Esophagus (tissue), 2 donors: ENCODE results near the gene DEFB124. TPM values are rescaled to one million over a fixed set of nuclear protein-coding genes. Genes with fewer than 3 reads are reported as not detected.
A peak's percentile ranks its signal among the peaks of the same experiment; 100 is the strongest.

ENCODE experiments used
- H3K27ac ChIP-seq, 2 donors: one replicate each; pipeline ENCODE4 v1.5.1; 2013; ENCODE audit warnings: low read depth in 2 of 2, mild to moderate bottlenecking in 2 of 2, inconsistent platforms in 1 of 2, low read length in 1 of 2, moderate library complexity in 1 of 2
- H3K27me3 ChIP-seq, 2 donors: one replicate each; pipeline ENCODE4 v1.6.1; 2013; ENCODE audit warnings: low read length in 2 of 2, control low read depth in 1 of 2, mild to moderate bottlenecking in 1 of 2; ENCODE audit not compliant: insufficient read depth in 2 of 2, control insufficient read depth in 1 of 2
- H3K36me3 ChIP-seq, 2 donors: one replicate each; pipeline ENCODE4 v1.6.1; 2013; ENCODE audit warnings: low read length in 1 of 2; ENCODE audit not compliant: control insufficient read depth in 2 of 2, insufficient read depth in 2 of 2
- H3K4me1 ChIP-seq, 2 donors: one replicate each; pipeline ENCODE4 v1.6.1; 2013; ENCODE audit warnings: low read length in 1 of 2; ENCODE audit not compliant: control insufficient read depth in 2 of 2, insufficient read depth in 2 of 2
- H3K4me3 ChIP-seq, 2 donors: one replicate each; pipeline ENCODE4 v1.5.1; 2013; ENCODE audit warnings: low read length in 2 of 2, mild to moderate bottlenecking in 2 of 2, low read depth in 1 of 2, moderate library complexity in 1 of 2
- H3K9me3 ChIP-seq, 2 donors: one replicate each; pipeline ENCODE4 v1.6.1; 2013; ENCODE audit warnings: mild to moderate bottlenecking in 2 of 2, low read depth in 1 of 2, low read length in 1 of 2, moderate library complexity in 1 of 2; ENCODE audit not compliant: control insufficient read depth in 2 of 2, insufficient read depth in 1 of 2
- WGBS, 2 donors: extraction: QIAGEN DNeasy Blood & Tissue Kit; methylation state at CpG; one replicate each; pipeline ENCODE4 v1.1.7; 2013; 5-methylcytosine and 5-hydroxymethylcytosine counted together
- polyA plus RNA-seq, 2 donors: library from polyadenylated mRNA; stranded (reverse); fragments of 200-250 nt; gene quantifications; one replicate each; pipeline ENCODE4 v1.2.3, GENCODE V29; 2013
- donor health status: healthy with polysubstance abuse.
- donor health status: Bipolar disorder and iron deficiency.

The DEFB124 gene
- polyA plus RNA-seq, 2 donors, result 0.16 TPM; not detected in 1

DNA sequence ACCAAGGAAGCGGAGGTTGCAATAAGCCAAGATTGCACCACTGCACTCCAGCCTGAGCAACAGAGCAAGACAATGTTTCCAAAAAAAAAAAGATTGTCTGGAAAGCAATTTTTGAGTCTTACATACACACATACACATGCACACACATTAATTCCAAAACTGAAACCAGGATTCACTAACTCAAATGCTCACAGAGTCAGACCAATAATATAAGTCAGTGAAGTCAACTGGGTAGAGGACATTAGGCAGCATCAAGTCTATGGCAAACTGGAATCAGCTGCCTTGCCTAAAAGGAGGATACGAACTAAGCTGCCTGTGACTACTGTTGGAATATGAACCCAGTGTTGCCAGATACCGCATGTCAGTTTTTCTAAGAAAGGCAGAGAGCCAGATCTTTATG is 15.8 kb upstream of the DEFB124 start:
- 84 to 90% methylated on average over 3 of the region's 3 CpGs for WGBS, 2 donors

DNA sequence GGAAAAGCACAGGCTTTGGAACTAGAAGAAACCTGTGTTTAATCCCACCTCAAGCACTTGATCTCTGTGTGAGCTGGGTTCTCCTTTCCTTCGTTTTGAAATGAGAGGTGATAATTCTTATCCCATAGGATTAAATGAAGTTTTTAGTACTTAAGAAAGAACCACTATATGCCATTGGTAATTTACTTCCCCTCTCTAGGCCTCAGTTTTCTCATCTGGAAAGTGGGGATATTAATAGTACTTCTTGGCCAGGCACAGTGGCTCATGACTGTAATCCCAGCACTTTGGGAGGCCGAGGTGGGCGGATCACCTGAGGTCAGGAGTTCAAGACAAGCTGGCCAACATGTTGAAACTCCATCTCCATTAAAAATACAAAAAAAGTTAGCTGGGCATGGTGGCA is 14.2 kb upstream of the DEFB124 start:
- H3K9me3 ChIP-seq, result peaks cover 0 to 2% of the 10 kb centered on the region in 2 donors
- no peak overlapping the region for H3K4me3 ChIP-seq
- WGBS, 2 donors, result 69 to 73% methylated on average over 3 of the region's 3 CpGs

More for the DNA sequence above, 15.8 kb upstream of the DEFB124 start:
- no peaks in the 10 kb centered on the region for H3K36me3 ChIP-seq
- no peak overlapping the region for H3K27ac ChIP-seq
- H3K4me1 ChIP-seq, result peaks cover 0 to 3% of the 10 kb centered on the region in 2 donors
- H3K9me3 ChIP-seq, result no peaks in the 10 kb centered on the region
- no peaks in the 10 kb centered on the region for H3K27me3 ChIP-seq
- no peak overlapping the region for H3K4me3 ChIP-seq

DNA sequence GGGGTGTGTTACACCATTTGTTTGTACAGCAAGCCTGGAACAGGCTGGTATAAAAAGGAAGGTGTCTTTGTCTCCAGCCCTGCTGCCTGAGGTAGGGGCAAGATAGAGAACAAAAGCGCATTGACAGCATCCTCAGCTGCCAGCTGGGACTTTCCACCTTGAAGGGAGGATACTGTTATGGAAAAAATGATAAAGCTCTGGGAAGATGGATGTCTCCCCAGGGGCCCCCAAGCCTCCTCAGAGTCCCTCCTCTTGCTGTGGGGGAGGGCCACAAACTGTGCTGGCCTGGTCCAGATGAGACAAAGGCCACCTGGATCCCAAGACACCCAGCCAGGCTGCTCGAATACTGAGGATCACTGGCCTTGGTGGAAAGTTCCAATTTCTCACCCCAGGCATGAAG is 13.2 kb upstream of the DEFB124 start:
- H3K27me3 ChIP-seq, result no peaks in the 10 kb centered on the region
- H3K4me1 ChIP-seq, result peaks cover 0 to 9% of the 10 kb centered on the region in 2 donors
- peaks cover 0 to 5% of the 10 kb centered on the region in 2 donors for H3K9me3 ChIP-seq
- H3K36me3 ChIP-seq, result no peaks in the 10 kb centered on the region
- H3K27ac ChIP-seq, result no peak overlapping the region
- H3K4me3 ChIP-seq, result no peak overlapping the region
- WGBS, 2 donors, result 65 to 69% methylated on average over 2 of the region's 2 CpGs

More for the DNA sequence above, 14.2 kb upstream of the DEFB124 start:
- no peak overlapping the region for H3K27ac ChIP-seq
- no peaks in the 10 kb centered on the region for H3K36me3 ChIP-seq
- no peaks in the 10 kb centered on the region for H3K27me3 ChIP-seq
- H3K4me1 ChIP-seq, result peaks cover 0 to 6% of the 10 kb centered on the region in 2 donors

DNA sequence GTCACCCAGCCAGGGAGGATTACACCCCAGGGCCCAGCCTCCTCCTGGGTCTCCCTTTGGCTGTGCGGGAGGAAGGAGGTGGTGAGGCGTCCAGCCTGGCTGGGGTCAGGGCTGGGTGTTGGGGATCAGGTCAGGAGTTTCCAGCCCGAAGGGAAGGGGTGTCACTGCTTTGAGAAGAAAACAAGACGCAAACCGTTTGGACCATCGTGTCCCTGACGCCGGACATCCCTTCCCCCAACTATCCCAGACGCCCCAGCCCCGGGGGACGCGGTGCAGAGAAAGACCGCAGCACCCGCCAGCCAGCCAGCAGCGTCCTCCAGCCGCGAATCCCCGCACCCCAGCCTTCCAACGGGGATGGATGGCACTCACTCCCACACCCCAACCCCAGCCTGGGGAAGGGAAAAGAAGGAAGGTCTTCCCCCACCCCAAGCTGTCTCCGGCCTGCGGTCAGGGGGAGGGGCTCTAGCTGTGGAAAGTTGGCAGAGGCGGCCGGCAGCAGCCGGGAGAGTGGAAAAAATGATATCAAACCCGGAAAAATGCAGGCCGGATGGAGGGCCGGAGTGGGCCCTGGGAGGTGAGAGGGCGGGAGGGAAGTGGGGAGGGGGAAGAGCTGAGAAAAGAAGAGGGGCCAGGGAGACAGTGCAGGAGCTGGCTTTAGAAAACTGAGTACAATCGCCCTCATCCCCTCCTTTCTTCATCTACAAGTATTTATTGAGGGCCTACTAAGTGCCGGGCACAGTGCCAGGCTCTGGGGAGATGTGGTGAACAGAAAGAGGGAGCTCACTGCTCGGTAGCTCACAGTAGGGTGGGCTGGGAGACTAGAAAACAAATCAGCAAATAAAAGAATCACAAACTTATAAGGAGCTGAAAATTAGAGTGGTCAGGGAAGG is 10.8 kb upstream of the DEFB124 start:
- H3K27me3 ChIP-seq, result no peaks in the 10 kb centered on the region
- H3K27ac ChIP-seq, result peak overlapping the region; percentile 6 to 69
- H3K4me1 ChIP-seq, result peaks cover 0 to 9% of the 10 kb centered on the region in 2 donors
- peaks cover 0 to 5% of the 10 kb centered on the region in 2 donors for H3K9me3 ChIP-seq
- no peak overlapping the region for H3K4me3 ChIP-seq
- no peaks in the 10 kb centered on the region for H3K36me3 ChIP-seq
- 10 to 12% methylated on average over 31 of the region's 31 CpGs for WGBS, 2 donors

DNA sequence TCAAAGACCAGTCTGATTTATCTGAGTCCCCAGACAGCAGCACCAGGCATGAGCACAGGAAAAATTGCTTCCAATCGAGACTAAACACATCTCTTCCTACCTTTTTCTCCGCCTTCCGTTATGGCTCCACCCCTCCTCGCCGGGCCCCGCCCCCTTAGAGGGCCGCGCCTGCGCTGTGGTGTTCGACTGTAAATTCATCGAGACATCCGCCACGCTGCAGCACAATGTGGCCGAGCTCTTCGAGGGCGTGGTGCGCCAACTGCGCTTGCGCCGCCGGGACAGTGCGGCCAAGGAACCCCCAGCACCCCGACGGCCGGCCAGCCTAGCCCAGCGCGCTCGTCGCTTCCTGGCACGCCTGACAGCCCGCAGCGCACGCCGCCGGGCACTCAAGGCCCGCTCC is 9.1 kb upstream of the DEFB124 start:
- peaks cover 0 to 5% of the 10 kb centered on the region in 2 donors for H3K9me3 ChIP-seq
- peaks cover 0 to 9% of the 10 kb centered on the region in 2 donors for H3K4me1 ChIP-seq
- H3K27ac ChIP-seq, result no peak overlapping the region

DNA sequence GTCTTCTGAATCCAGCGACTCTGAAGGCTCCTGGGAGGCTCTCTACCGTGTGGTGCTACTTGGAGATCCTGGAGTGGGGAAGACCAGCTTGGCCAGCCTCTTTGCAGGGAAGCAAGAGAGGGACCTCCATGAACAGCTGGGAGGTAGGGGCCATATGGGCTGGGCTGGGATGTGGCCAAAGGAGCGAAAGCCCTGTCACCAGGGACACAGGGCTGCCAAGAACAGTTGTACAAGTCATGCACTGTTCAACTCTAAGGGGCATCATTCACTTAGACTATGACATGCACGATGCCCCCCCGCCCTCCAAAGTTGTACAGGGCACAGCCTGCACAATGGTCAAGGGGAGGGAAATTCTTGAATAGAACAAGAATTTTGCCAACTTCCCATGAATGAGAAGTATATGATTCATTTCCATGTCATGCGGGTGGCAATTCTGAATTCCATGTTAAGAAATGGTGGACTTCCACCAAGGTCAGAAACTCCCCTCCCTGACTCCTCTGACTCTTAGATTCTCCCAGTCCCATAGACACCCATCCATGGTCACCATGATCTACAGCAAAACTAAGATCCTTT is 1.8 kb upstream of the DEFB124 start:
- Histone ChIP-seq H3K9me3 (no peaks in the 10 kb centered on the region), H3K36me3 (no peaks in the 10 kb centered on the region), H3K4me3 (no peak overlapping the region), H3K4me1 (peaks cover 3 to 4% of the 10 kb centered on the region in 2 donors), H3K27me3 (peaks cover 0 to 8% of the 10 kb centered on the region in 2 donors), H3K27ac (no peak overlapping the region)
- 71 to 78% methylated on average over 6 of the region's 6 CpGs for WGBS, 2 donors

More for the DNA sequence above, 9.1 kb upstream of the DEFB124 start:
- Histone ChIP-seq H3K27me3 (no peaks in the 10 kb centered on the region), H3K4me3 (no peak overlapping the region), H3K36me3 (no peaks in the 10 kb centered on the region)
- WGBS, 2 donors, result 44% methylated on average over 36 of the region's 36 CpGs

DNA sequence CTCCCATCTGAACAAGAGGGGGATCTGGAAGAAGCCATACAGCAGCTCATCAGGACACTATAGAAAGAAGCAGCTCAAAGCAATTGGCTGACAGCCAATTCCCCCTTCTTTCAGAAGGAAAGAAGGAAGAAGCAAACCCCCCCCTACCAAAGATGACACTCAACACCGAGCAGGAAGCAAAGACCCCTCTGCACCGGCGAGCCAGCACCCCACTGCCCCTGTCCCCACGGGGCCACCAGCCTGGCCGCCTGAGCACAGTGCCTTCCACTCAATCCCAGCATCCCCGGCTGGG is 1.3 kb upstream of the DEFB124 start:
- no peaks in the 10 kb centered on the region for H3K9me3 ChIP-seq
- H3K4me1 ChIP-seq, result peaks cover 3 to 4% of the 10 kb centered on the region in 2 donors
- no peak overlapping the region for H3K27ac ChIP-seq
- 64 to 76% methylated on average over 6 of the region's 6 CpGs for WGBS, 2 donors
- H3K36me3 ChIP-seq, result no peaks in the 10 kb centered on the region
- H3K27me3 ChIP-seq, result peaks cover 0 to 8% of the 10 kb centered on the region in 2 donors
- H3K4me3 ChIP-seq, result no peak overlapping the region

DNA sequence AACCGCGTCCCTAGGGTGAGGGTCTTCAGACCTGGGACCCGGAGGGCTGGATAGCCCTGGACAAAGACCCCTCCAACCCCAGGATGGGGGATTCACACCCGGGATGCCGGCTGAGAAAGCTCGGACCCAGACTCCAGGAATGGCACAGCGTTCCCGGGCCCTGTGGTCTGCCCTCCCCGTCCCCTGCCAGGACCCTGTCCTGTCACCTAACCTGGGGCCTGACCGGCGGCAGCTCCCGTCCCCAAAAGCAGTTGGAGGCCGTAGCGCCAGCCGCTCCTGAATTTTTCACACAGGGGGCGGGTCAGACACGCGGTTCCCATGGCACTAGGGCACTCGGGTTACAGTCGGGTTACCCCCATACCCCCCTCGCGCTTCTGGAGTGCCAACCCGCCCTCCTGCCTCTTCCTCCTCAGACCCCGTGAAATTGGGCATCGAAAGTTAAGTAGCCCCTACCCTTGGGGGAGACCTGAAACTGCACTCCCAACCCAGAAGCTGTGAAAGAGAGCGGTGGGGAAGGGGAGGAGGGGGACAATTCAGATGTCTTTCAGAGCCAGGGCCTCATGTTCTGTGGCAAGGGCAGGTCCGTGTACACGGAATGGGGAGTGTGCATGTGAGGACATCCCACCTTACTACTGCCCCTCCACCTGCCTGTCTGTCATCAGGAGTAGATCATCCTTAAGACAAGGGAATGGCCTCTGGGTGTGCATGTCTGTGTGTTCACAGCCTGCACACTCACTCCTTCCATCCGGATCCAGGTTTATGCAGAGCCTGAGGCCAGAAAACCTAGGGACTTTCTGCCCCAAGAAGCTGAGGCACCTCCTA is 756 bp upstream of the DEFB124 start:
- Histone ChIP-seq H3K4me3 (peak overlapping the region; percentile 1 to 42), H3K4me1 (peaks cover 3 to 4% of the 10 kb centered on the region in 2 donors), H3K27me3 (peaks cover 0 to 8% of the 10 kb centered on the region in 2 donors), H3K9me3 (no peaks in the 10 kb centered on the region), H3K27ac (peak overlapping the region; percentile 25 to 30), H3K36me3 (no peaks in the 10 kb centered on the region)
- 5 to 6% methylated on average over 29 of the region's 29 CpGs for WGBS, 2 donors

DNA sequence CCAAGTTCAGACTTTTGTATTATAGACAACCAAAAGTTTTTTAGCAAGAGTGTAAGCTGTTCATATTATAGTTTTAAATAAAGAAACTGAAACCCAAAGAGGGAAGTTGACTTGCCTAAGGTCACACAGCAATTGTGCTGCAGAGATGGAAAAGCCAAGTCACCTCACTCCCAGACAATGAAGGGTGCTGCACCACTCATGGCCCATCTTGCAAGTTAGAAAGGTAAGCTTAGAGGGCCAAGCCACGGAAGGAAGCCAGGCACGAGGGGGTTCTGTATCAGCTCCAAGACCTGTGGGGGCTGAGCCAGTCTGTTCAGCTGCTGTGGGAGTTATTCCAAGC is 860 bp downstream of the DEFB124 start:
- H3K4me3 ChIP-seq, result no peak overlapping the region
- peaks cover 3 to 4% of the 10 kb centered on the region in 2 donors for H3K4me1 ChIP-seq
- WGBS, 2 donors, result 41 to 62% methylated on average over 2 of the region's 2 CpGs
- no peak overlapping the region for H3K27ac ChIP-seq
- H3K9me3 ChIP-seq, result no peaks in the 10 kb centered on the region
- H3K27me3 ChIP-seq, result peaks cover 0 to 8% of the 10 kb centered on the region in 2 donors
- H3K36me3 ChIP-seq, result no peaks in the 10 kb centered on the region
